GM12878 (cell line): ENCODE data around the gene RARB. TPM values are rescaled to one million over a fixed set of nuclear protein-coding genes. Genes with fewer than 3 reads are reported as not detected.

ENCODE experiments used
- ATAC-seq: fragments of 200-7000 bp; cut with Tn5 transposase; 3 replicates; pipeline ENCODE4 v1.9.1; 2020; ENCODE audit warnings: mild to moderate bottlenecking, moderate library complexity
- BruUV-seq: library from RNA; stranded (reverse); fragments of 400-500 nt; replicated peaks from 2 replicates; lab custom pipeline; 2021; lab: Mats Ljungman, UMichigan
- CTCF ChIA-PET: fragments of 300-600 bp; sonication (Branson Sonifier 250); formaldehyde crosslinking; extraction: SDS; loops from one replicate; lab custom pipeline; 2021; ENCODE audit warnings: inconsistent platforms; lab: Yijun Ruan, JAX
- POLR2A ChIA-PET: fragments of 350-600 bp; formaldehyde crosslinking; extraction: SDS; loops from one replicate; lab custom pipeline; 2021; ENCODE audit warnings: inconsistent platforms; lab: Charles Lee
- RAD21 ChIA-PET: fragments of 300-600 bp; sonication (Branson Sonifier 250); formaldehyde crosslinking; loops from one replicate; lab custom pipeline; 2023; ENCODE audit warnings: antibody characterized with exemption; ENCODE audit not compliant: unreplicated experiment; lab: Charles Lee
- SMC1A ChIA-PET: fragments of 300-600 bp; sonication (Branson Sonifier 250); formaldehyde crosslinking; loops from one replicate; lab custom pipeline; 2023; ENCODE audit not compliant: unreplicated experiment, uncharacterized antibody; lab: Charles Lee
- DNase-seq: peaks from one replicate; pipeline ENCODE4 v3.0.0-alpha.2; 2011; ENCODE audit warnings: low read depth, low spot score
- FAIRE-seq: peaks from 3 replicates; lab custom pipeline; 2011; peaks lifted over from hg19 to GRCh38; lab: Jason Lieb, UNC
- H2AFZ ChIP-seq: 2 replicates; pipeline ENCODE4 v1.6.0; 2011; ENCODE audit warnings: low read depth, low read length, control low read depth; ENCODE audit not compliant: control insufficient read depth
- H3K27ac ChIP-seq: 2 replicates; pipeline ENCODE4 v1.5.1; 2011; ENCODE audit warnings: control low read depth; ENCODE audit not compliant: control insufficient read depth, insufficient read depth
- H3K27me3 ChIP-seq, 2 experiments: replicated peaks in 1 of 2; 2 replicates each; pipeline versions ENCODE4 v1.6.0 to v1.6.1; 2011; ENCODE audit warnings: low read length in 1 of 2; ENCODE audit not compliant: control insufficient read depth in 2 of 2, insufficient read depth in 2 of 2
- H3K36me3 ChIP-seq, 2 experiments: 2 replicates each; pipeline ENCODE4 v1.5.1; 2011; ENCODE audit warnings: low read length in 1 of 2; ENCODE audit not compliant: control insufficient read depth in 2 of 2, insufficient read depth in 2 of 2
- H3K4me1 ChIP-seq: 2 replicates; pipeline ENCODE4 v1.6.1; 2011; ENCODE audit warnings: mild to moderate bottlenecking, low read length, moderate library complexity, mixed read lengths; ENCODE audit not compliant: control insufficient read depth, insufficient read depth
- H3K4me2 ChIP-seq: 2 replicates; pipeline ENCODE4 v1.6.0; 2011; ENCODE audit warnings: control low read depth; ENCODE audit not compliant: control insufficient read depth, insufficient read depth
- H3K4me3 ChIP-seq: fragments of 200-600 bp; sonication (generic); 2 replicates; pipeline ENCODE4 v1.5.1; 2016
- H3K79me2 ChIP-seq: 2 replicates; pipeline ENCODE4 v1.6.0; 2011; ENCODE audit warnings: low read length; ENCODE audit not compliant: control insufficient read depth, insufficient read depth
- H3K9ac ChIP-seq: 2 replicates; pipeline ENCODE4 v1.8.0; 2011; ENCODE audit warnings: low read length, control low read depth, mixed read lengths; ENCODE audit not compliant: control insufficient read depth, insufficient read depth
- H3K9me3 ChIP-seq: replicated peaks from 3 replicates; pipeline ENCODE4 v1.5.1; 2011; ENCODE audit warnings: mild to moderate bottlenecking, low read length; ENCODE audit not compliant: control insufficient read depth, insufficient read depth
- H4K20me1 ChIP-seq: 2 replicates; pipeline ENCODE4 v1.6.0; 2011; ENCODE audit not compliant: control insufficient read depth, insufficient read depth
- KLF5 ChIP-seq: fragments of 450-650 bp; IDR thresholded peaks from 2 replicates; pipeline ENCODE4 v1.6.1; 2014; ENCODE audit warnings: mild to moderate bottlenecking; ENCODE audit not compliant: partially characterized antibody
- SUZ12 ChIP-seq: fragments of 200-600 bp; sonication (generic); IDR thresholded peaks from one replicate; pipeline ENCODE4 v1.6.1; 2018; ENCODE audit warnings: antibody characterized with exemption, mild to moderate bottlenecking; ENCODE audit not compliant: unreplicated experiment
- WRNIP1 ChIP-seq: IDR thresholded peaks from 2 replicates; pipeline ENCODE4 v1.6.1; 2011; ENCODE audit warnings: low read depth, low read length, improper control_type of control experiment, borderline replicate concordance
- YY1 ChIP-seq: IDR thresholded peaks from 2 replicates; pipeline ENCODE4 v1.6.1; 2011; ENCODE audit warnings: low read depth, mild to moderate bottlenecking, low read length
- ZNF217 ChIP-seq: fragments of 450-650 bp; IDR thresholded peaks from 2 replicates; pipeline ENCODE4 v1.6.1; 2017; ENCODE audit warnings: antibody characterized with exemption, mild to moderate bottlenecking
- WGBS: methylation state at CpG from one replicate; pipeline ENCODE4 v1.1.6; 2016; ENCODE audit warnings: low lambda C conversion rate; ENCODE audit not compliant: insufficient replicate concordance, insufficient coverage; ENCODE audit errors: missing lambda C conversion rate; 5-methylcytosine and 5-hydroxymethylcytosine counted together
- in situ Hi-C: fragments of 300-500 bp; cut with MboI; formaldehyde crosslinking; loops from 9 replicates; pipeline ENCODE4 v1.14.3; 2018; ENCODE audit warnings: mixed read lengths
- intact Hi-C: fragments of 100-400 bp; cut with micrococcal nuclease; formaldehyde crosslinking; loops from one replicate; pipeline ENCODE4 v1.14.2; 2022; ENCODE audit not compliant: unreplicated experiment
- polyA plus RNA-seq, 11 experiments: library from polyadenylated mRNA; depleted of rRNA in 4 of 11; unstranded in 6 of 11; stranded (reverse) in 5 of 11; fragments of >200 nt; fragmentation: Nextera tagmentation in 4 of 11; fragmentation: Illumina TruSeq in 1 of 11; extraction: Ambion mirVana in 4 of 11; extraction: Trizol in 1 of 11; gene quantifications; 1 replicate in 1 of 11; 2 replicates in 10 of 11; pipeline versions ENCODE4 v1.2.1 to v1.2.3, GENCODE V29; 2011 to 2016; ENCODE audit warnings: inconsistent platforms in 2 of 11, missing spikeins in 2 of 11, low read depth in 1 of 11
- total RNA-seq, 4 experiments: library from RNA; depleted of rRNA in 3 of 4; stranded (reverse); fragments of >200 nt in 3 of 4; fragmentation: Illumina TruSeq in 1 of 4; extraction: Trizol in 1 of 4; gene quantifications; 2 replicates each; pipeline versions ENCODE4 v1.2.1 to v1.2.3, GENCODE V29; 2013 to 2021
- TF ChIP-seq, protein P1 (sequence below): fragments of 450-650 bp; IDR thresholded peaks from 2 replicates; pipeline ENCODE4 v1.6.1; 2018; ENCODE audit warnings: borderline replicate concordance, mild to moderate bottlenecking; ENCODE audit not compliant: partially characterized antibody

Gene RARB
- total and polyA plus RNA-seq, 10 of the 15 experiments (the other 5 are each of a cell fraction or from before 2014, with no cell fraction given), result 0.05 to 0.06 TPM; not detected in 8

DNA sequence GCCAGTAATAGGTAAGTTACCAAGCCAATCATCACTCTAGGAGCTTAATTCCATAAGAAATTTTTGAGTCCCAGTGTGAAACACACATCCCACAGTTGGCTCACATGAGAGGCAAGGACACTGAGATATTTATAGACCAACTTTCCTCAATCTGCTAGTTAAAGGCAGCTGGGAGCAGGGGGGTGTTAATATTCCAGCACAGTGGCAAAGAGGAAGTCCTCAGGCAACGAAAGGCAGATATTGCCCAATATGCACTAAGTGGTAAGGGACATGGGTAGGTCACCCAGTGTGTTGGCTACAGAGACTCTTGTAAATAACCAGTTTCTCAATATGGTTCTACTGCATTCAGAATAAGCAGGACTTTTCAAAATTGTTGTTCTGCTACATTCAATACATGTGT, 175.6 kb downstream of the RARB start (continued):
- TF ChIP-seq, protein P1, sequence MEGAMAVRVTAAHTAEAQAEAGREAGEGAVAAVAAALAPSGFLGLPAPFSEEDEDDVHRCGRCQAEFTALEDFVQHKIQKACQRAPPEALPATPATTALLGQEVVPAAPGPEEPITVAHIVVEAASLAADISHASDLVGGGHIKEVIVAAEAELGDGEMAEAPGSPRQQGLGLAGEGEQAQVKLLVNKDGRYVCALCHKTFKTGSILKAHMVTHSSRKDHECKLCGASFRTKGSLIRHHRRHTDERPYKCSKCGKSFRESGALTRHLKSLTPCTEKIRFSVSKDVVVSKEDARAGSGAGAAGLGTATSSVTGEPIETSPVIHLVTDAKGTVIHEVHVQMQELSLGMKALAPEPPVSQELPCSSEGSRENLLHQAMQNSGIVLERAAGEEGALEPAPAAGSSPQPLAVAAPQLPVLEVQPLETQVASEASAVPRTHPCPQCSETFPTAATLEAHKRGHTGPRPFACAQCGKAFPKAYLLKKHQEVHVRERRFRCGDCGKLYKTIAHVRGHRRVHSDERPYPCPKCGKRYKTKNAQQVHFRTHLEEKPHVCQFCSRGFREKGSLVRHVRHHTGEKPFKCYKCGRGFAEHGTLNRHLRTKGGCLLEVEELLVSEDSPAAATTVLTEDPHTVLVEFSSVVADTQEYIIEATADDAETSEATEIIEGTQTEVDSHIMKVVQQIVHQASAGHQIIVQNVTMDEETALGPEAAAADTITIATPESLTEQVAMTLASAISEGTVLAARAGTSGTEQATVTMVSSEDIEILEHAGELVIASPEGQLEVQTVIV, result no peak

DNA sequence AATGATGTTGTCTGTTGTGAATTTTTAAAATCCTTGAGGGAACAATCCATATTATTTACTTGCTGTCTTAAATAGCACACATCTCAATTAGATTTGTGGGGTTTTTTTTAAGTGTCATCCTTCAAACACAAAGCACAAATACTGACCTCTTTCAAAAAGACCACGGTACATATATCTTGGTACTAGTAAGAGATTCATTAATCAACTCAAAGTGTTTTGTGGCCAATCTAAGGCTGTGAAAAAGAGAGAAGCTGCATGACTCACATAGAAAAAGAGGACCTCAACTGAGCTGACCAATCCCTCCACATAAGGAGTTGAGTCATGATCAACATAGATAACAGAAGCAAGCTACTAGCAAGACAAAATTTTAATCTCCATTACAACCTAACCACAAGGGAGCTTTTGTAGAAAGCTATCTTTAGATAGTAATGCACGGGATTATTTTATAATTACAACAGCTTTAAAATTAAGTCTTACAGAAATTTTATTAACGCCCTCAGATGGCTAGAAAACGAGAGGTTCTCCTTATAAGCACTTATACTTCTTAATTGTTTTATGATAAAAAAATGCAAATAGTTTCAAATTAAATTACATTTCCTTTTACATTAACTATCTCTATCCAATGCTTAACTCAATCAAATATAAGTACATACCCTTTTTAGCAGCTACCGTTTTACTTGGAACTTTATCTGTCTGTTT, 176.2 kb downstream of the RARB start:
- TF ChIP-seq KLF5 (no peak), YY1 (no peak), ZNF217 (no peak), SUZ12 (no peak), WRNIP1 (no peak)

More for the DNA sequence above, 176.2 kb downstream of the RARB start:
- SMC1A ChIA-PET, result interaction anchor here (1.0 to 2.6 kb wide), 4 partner anchors 9 to 30 kb away, joined by 3 to 7 read pairs (median 4); no protein-coding TSS in a partner anchor
- Histone ChIP-seq H3K9ac (no peak overlapping the region), H3K4me3 (no peak overlapping the region), H3K4me2 (no peak overlapping the region), H3K27me3 (no peaks in the 10 kb centered on the region), H3K27ac (no peak overlapping the region), H3K36me3 (peaks cover 0 to 12% of the 10 kb centered on the region in 2 experiments; a peak in 3 of 4 replicates), H3K79me2 (no peaks in the 10 kb centered on the region), H2AFZ (no peak overlapping the region), H3K9me3 (no peaks in the 10 kb centered on the region), H4K20me1 (no peaks in the 10 kb centered on the region), H3K4me1 (no peaks in the 10 kb centered on the region)
- CTCF ChIA-PET, result interaction anchor here (1.3 to 2.2 kb wide), 4 partner anchors 9 to 17 kb away, joined by 3 to 10 read pairs (median 6); no protein-coding TSS in a partner anchor
- FAIRE-seq, result no peak
- ATAC-seq, result peak; percentile 54
- DNase-seq, result no peak
- in situ Hi-C loops, result no loop called here
- POLR2A ChIA-PET, result no interaction called here
- BruUV-seq, result no TSS peak
- RAD21 ChIA-PET, result interaction anchor here (1.7 kb wide), 1 partner anchor 44 kb away, joined by 6 read pairs; no protein-coding TSS in a partner anchor
- WGBS, result 93% methylated on average over 5 of the region's 5 CpGs
- intact Hi-C loops, result no loop called here
